Measurements from ENCODE around the gene ANKRD39.
"Not testable (repeated sequence)": the region's sequence is repeated elsewhere in the genome, so short reads cannot be mapped to it uniquely, and the experiment has no call there.

ANKRD39 gene

DNA sequence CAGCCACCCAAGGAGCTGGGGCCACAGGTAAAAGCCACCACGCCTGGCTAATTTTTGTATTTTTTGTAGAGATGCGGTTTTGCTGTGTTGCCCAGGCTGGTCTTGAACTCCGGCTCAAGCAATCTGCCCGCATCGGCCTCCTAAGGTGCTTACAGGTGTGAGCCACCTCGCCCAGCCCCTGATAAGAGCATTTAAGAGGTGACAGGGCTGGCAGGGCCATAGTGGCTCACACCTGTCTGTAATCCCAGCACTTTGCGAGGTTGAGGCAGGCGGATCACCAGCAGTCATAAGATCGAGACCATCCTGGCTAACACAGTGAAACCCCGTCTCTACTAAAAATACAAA, 50.7 kb downstream of the ANKRD39 start:
- no peak for ATAC-seq
- DNase-seq: no peak

DNA sequence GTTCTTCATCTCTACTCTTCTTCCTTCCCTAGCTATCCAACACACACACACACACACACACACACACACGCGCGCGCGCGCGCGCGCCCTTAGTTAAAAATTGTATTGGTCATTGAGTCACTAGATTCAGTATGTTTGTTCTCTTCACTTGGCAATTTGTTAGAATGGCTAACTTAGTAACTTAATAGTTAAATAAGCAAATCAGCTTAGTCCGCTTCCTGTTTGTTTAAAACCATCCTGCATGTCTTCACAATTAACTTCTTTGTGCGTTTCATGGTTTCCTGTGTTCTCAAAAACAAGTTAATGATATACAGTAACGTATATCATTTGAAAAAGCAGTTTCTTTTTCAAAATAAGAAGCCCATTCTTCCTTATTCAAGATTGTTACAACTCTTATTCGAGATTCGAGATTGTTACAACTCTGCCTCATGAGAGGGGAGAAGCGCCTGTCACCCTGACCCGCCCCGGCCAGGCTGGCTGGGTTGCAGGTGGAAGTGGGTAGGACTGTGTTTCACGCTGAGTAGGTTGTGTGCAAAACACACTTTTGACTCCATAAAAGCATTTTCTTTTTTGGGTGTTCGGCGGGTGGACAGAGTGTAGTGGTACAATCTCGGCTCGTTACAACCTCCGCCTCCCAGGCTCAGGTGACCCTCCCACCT, 51.2 kb downstream of the ANKRD39 start:
- DNase-seq: no peak
- ATAC-seq: no peak

DNA sequence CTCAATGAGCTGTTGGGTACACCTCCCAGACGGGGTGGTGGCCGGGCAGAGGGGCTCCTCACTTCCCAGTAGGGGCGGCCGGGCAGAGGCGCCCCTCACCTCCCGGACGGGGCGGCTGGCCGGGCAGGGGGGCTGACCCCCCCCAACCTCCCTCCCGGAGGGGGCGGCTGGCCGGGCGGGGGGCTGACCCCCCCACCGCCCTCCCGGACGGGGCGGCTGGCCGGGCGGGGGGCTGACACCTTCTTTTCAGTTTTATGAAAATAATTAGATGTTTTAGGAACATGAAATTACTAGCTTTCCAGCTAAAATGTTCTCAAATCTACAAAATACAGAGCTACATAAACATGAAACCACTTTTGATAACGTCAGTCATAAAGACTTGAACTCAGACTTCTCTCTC, 51.9 kb downstream of the ANKRD39 start:
- not testable (repeated sequence) for ATAC-seq, DNase-seq

DNA sequence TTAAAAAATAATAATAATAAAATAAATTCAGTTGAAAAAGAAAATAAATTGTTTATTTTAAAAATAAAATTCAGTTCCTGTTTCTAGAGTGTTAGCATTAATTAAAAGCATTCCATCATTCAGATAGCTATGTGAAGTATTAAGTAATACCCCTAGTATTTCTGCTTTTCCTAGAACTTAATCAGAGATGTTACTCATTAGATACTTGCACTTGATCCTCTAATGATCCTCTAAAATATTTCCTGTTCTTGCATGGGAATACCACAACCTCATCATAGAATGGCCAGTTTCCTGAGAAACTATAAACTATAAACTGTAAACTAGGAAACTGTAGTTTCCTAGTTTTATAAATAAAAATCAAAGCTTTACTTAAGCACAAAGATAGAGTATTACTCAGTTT, 52.8 kb downstream of the ANKRD39 start:
- DNase-seq (no peak), ATAC-seq (no peak)

DNA sequence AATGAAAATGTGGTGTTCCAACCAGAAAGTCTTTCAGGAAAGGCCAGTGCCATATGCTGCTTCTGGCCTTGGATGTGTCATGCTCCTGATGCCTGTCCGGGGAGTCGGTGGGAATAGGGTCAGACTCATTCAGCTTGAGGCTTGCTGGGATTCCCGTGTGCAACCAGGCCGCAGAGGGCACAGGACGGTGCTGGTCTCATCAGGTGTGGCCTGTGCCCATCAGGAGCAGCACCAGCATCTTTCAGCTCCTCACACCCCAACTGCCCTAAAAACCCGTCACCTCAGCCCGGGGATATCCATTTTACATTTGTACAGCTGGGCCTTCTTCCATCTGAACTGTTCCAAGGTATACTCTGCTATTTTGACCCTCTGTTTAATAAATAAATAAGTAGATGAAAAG, 55.1 kb downstream of the ANKRD39 start:
- ATAC-seq (no peak), DNase-seq (no peak)

DNA sequence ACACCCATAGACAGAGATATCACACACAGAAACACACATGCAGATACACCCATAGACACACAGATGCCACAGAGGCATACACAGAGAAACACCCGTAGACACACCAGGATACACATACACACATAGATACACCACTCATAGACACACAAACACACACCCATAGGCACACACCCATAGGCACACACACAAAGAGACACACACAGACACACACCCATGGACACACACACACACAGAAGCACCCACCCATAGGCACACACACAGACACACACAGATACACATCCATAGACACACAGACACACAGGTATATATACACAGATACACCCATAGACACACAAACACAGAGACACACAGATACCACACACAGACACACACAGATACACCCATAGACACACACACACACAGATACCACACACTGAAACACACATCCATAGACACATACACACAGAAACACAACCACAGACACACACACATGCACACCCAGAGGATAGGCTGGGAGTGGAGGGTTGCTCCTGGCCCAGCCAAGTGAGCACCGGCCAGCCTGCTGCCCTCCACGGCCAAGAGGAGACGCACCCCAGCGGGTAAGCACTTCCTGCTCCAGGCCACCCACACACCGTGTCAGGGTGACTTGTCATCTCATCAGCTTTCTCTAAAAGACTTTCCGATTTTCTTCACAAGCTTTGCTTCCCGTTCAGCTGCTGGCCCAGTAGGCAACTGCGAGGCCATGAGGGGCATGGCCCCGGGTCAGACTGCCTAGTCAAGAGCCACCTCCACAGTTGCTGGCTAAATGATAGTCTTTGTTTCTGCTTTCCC, 55.8 kb downstream of the ANKRD39 start:
- peak; percentile 31 for DNase-seq
- no peak for ATAC-seq

DNA sequence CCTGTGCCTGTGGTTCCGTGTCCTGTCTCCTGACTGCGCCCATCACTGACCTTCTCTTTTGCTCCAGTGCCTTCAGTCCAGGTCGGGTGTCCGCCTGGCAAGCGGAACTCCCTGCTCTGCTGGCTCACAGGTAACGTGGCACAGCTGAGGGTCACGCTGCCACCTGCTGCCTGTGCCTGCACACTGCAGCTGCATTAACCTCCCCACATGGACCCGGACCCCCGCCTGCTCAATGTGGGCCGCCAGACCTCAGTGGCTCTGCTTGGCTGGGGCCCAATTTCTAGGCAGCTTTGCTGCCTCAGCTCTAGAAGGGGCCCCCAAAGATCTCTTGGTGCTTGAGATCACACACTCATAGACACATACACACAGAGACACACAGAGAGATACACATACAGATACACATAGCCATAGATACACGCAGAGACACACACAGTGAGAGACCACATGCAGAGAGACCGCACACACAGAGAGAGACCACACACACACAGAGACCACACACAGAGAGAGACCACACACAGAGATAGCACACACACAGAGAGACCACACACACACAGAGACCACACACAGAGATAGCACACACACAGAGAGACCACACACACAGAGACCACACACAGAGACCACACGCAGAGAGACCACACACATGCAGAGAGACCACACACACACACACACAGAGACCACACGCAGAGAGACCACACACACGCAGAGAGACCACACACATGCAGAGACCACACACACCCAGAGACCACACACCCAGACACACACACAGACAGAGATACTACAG, 56.6 kb downstream of the ANKRD39 start:
- peak; percentile 85 for ATAC-seq
- DNase-seq: peak; percentile 80

DNA sequence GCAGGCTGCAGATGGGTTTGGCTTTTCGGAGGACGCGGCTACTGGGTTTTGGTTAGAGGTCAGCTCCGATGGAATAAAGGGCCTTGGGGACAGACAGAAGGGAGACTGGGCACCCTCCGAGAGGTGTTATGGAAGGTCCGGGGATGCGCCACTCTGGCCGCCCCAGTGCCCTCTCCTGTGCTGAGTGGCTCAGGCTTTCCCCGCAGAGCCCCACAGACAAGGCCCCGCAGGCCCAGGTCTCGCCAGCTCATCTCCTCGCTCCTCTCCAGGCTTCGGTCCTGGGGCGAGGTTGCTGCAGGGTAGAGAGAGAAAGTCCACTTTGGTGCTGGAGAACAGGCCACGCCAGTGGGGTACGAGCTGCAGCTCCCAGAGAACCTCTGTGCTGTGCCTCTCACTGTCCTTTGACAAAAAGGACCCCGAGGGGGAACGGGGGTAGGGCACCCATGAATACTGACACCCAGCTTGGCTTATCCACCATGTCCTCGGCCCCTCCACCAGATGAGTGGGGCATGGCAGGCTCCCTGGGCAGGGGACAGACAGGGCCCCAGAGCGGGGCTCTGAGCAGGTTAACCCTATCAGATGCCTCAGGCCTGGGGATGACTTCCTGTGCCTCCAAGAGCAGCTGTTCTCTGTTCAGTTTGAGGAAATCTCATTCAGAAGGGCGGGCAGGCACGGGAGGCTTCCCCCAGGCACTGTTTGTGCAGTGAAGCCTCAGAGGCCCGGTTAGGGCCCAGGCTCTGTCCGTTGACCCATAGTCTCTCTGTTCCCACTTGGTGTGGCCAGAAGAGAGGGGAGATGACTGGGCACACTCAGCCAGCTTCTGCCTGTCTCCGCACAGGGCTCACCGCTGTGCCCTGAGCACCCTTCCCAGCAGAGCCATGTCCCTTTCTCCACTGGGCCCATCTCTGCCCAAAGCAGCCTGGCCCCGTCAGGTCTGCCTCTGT, 57.5 kb downstream of the ANKRD39 start:
- ATAC-seq: peak; percentile 6
- DNase-seq: no peak

DNA sequence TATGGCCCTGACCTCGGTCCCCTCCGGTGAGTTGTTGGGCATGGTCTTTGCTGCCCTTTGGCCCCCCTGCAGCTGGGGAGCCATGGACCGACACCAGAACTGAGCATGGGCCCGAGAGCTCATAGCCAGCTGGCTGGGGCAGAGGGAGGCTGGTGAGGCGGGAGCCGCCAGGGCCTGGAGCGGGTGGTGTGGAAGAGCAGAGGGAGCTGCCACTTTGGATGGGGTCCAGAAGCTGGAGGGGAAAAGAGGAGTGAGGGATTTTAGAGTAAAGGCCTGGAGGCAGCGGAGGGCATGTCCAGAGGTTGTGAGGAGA, 58.2 kb downstream of the ANKRD39 start:
- no peak for ATAC-seq
- DNase-seq: no peak

DNA sequence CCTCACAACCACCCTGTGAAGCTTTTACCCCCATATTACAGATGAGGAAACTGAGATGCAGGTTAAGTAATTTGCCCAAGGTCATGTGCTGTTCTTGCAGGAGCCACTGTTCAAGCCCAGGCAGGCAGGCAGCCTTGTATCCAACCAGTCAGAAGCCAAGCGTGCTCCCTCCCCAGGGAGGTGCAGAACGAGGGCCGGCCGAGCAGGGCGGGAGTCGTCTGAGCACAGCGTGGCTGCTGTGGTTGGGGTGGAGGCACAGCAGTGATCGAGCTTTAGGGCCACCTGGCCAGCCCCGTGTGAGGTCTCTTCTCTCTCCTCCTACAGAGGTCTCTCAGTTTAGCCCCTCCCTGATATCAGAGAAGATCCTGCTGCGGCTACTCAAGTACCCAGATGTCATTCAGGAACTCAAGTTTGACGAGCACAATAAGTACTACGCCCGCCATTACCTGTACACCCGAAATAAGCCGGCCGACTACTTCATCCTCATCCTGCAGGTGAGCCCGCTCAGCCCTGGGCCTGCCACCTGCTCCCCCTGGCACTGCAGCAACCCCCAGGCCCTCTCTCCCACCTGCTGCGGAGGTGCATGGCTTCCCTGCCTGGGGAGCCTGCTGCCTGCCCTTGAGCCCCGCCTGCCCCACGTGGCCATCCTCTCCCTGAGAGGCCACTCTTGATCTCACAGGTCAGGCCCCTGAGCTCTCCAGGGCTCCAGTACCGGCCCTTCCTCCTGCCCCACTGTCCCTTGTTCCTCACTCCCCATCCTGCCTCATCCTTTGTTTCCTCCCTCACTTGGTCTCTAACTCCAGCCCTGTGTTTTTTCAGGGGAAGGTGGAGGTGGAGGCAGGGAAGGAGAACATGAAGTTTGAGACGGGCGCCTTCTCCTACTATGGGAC, 58.8 kb downstream of the ANKRD39 start:
- DNase-seq: no peak
- no peak for ATAC-seq

All from stimulated activated naive CD8-positive, alpha-beta T cell treated with anti-CD3 and anti-CD28 coated beads, Interleukin-15, Interleukin-2, amounts not matched to agents 100 U/mL and 50 U/mL, for 24 hours (primary cell).